Measurements from ENCODE around the gene NTM.
"Not testable (repeated sequence)": the region's sequence is repeated elsewhere in the genome, so short reads cannot be mapped to it uniquely, and the experiment has no call there.

NTM gene

GRCh38 chr11:131465746-131466145 lies 95.3 kb downstream of the NTM start:
- DNase-seq: no peak

DNA sequence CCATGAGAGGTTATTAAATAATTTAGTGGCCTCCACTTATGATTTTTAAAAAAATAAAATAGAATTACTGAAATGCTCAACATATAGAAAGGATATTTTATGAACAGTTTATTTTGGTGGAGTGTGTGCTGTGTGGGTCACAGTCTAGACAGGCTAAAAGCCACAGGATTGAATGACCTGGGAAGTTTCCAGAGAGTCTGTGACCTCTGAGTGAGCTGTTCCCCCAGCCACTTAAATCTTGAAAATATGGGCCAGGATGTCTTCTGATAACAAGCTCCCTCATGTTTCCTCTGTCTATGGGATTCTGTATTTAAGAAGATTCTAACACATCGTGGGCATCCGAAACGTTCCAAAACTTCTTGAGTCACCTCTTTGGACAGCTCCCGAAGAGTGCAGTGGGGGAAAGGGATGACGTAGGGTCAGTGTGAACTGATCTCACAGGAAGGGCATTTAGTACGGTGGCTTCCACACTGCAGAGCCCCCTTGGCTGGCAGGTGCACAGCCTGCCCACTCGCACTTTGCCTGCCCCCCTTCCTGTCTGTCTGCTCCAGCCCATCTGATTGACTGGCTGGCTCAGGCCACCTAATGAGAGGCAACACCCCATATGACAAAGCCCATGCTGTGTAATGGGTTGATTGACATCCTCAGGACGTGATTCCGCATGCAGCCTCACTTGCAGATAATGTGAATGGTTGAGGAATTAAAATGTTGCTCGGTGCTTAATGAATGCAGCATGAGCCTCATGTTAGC lies 97.4 kb downstream of the NTM start:
- DNase-seq: no peak

- no peak for DNase-seq
These were observed 98.2 kb downstream of the NTM start for GRCh38 chr11:131468565-131468964.

DNA sequence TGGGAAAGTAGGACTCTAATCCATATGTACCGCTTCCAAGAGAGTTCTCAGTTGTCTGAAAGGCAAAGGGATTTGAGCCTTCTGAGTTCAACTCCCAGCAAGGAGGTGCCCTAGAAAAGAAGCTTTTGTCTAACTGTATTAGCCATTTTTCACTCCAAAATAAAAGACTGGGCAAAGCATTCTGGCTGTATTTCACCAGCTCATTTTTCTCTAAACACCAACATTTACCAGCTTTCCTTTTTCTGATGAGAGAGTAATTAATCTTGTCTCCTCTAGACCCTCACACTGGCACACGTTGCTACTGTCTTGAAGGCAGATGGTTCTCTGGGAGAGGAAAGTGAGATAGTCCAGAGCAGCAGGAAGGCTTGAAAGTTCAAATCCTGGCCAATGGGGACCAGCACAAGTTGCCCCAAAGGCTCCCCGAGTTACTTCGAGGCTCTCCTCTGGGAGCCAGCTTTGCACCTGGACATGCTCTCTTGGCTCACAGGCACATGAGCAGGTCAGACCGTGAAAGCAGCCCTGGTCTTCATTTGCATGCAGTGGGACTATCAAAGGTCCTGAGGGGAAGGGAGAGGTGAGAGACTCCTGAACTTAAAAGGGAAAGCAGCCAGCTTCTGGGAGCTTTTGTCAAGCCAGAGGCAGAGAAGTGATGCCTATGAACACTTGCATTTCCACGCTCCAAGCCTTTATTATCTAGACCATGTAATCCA lies 100.0 kb downstream of the NTM start:
- no peak for DNase-seq

- DNase-seq: no peak
These were observed 101.6 kb downstream of the NTM start for GRCh38 chr11:131471976-131472375.

- DNase-seq: no peak
These were observed 104.5 kb downstream of the NTM start for GRCh38 chr11:131474947-131475346.

GRCh38 chr11:131476266-131476665 lies 105.9 kb downstream of the NTM start:
- no peak for DNase-seq

DNA sequence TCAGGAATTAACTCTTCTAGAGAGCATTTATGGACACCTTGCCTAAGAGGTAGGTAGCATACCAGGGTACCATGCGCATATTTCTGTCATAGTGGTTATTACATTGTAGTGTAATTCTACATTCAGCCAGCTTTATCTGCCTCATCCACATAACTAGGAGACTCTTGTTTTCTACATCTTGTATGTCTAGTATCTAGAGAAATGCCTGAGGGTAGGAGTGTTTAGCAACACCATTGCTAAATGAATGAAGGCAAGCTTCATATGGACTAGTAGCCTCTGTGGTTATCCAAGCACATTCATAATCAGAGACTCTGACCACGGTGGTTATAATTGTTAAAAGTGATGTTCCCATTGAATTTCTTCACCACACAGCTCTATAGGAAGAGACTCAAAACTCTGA lies 107.9 kb downstream of the NTM start:
- DNase-seq: no peak

DNA sequence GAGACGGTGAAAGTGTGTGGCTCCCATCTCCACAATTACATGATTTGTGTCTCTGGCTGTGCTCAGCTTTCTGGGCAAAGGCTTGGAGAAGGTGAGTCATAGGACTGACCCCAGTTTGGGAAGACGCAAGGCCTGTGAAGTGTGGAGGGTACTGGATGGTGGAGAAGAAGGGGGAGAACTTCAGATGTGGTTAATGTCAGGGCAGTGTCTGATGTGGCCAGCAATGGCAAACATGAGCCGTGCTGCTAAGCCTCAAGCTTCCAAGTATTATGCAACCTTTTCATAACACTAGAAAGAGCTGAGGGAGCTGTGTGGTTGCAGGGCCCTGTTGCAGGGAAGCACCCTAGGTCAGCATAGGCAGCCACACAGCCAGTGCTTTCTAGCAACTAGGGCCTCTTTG lies 110.9 kb downstream of the NTM start:
- no peak for DNase-seq

DNA sequence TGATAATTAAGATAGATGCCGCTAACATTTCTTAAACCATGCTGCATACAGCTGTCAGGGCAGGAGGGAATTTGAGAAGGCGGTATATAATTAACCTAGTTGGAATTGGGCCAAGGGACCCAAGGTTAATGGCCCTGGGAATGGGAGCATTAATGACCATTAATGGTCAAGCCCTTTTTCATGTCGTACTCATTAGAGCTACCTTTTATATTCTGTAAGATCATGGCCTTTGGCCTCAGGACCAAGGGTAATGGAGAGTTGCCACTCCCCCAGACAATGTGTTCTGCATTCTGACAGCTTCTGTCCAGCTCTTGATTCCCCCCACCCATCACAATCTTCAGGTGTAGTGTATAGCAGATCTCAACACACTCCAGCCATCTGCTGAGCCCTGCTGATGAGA lies 111.6 kb downstream of the NTM start:
- no peak for DNase-seq

DNA sequence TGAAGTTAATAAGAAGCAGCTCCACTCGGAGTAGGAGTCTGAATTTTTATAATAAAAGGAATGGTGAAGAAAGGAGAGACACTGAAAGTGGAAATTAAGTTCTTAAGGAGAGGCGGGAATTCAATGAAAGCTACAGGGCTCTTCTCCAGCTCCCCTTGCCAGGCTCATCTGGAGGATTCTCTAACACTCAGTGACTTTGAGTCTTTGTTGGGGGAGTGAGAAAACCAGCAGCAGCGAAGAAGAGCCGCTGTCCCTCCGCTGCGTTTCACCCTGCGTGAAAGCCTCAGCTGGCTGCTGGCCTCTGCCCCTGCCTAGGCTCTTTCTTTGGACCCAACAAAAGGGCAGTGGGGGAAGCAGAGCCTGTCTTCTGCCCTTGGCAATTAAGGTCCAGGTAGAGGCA lies 113.0 kb downstream of the NTM start:
- DNase-seq: no peak

GRCh38 chr11:131483877-131484276 lies 113.5 kb downstream of the NTM start:
- no peak for DNase-seq

GRCh38 chr11:131486100-131486499 lies 115.7 kb downstream of the NTM start:
- DNase-seq: no peak

DNA sequence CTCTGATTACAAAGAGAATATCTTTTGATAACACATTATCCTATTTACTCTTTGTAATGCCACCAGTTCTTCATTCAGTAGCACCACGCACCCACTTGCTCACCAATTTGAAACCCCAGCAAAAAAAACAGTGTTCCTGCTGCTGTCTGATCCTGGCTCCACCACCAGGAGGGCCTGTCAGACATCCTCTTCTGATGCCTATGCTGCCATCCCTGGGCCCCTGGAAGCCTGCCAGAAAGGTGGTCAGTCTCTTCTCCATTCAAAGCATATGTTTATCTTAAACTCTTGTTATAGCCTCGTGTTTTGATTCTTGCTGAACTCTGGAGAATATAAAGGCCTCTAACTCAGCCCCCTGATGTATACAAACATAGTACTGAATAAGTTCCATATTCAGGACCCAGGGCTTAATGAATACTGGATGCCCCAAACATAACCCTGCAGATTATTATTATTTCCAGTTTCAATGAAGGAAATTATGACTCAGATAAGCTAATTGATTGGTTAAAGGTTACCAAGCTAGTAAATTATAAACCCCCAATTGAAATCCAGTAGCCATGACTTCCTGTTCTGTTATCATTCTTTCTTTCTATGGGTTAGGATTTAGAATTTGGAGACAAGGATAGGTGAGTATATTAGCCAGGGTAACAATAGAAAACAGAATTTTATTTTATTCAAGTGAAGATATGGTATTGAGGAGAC lies 116.7 kb downstream of the NTM start:
- no peak for DNase-seq

DNA sequence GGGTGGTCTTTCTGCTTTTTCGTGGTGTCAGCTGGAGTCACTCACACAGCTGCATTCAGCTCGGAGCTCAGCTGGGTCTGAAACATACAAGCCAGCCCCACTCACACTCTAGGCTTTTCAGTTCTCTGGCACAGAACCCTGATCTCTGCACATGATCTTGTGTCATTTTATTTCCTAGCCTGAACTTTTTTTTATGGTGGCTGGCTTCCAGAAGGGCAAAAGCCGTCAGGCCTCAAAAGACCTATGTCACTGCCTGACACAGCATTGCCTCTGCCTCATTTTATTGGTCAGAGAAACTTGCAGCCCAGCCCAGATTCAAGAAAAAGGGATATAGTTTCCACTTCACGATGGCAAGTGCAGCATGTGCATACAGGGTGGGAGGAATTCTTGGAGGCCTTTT lies 117.8 kb downstream of the NTM start:
- no peak for DNase-seq

DNA sequence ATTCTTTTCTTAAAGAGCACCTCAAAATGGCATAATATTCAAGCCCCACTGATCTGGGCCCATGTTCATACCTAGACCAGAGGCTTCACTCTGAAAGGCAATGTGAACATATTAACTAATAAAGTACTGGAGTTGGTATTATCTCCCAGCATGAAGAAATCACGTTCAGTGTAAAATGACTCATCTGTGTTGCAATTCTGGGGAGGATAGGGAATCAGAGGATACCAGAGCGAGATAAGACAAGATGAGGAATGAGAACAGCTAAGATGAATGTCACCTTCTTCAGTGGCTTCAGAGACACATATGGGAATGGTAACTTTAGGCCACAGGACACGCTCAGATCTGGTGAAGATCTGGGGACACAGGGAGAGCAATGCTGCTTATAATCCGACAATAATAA lies 121.1 kb downstream of the NTM start:
- no peak for DNase-seq

GRCh38 chr11:131495423-131495822 lies 125.0 kb downstream of the NTM start:
- peak; percentile 74 for DNase-seq

- DNase-seq: not testable (repeated sequence)
These were observed 127.3 kb downstream of the NTM start for GRCh38 chr11:131497686-131498085.

DNA sequence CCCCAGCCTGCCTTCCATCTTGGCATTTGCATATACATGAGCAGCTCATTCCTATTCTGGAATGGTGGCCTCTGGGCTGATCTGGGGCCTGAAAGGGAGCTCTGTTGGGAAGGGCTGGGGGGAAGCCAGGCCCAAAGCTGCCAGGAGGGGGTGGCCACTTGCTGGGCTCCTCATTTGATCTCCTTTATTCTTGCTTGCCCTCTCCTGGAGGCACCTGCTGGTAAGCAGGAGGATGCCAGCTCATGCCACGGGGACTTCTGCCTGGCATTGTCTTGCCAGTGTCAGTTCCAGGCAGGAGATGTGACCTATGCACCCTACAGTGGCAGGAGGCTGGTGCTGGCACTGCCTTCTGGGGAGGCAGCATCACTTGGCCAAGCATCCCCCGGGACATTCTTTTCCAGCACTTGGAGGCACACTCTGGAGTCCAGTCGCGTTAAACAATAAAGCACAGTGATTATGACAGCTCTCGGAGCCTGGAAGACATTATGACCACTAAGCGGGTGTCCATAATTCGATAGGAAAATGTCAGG lies 128.3 kb downstream of the NTM start:
- no peak for DNase-seq

DNA sequence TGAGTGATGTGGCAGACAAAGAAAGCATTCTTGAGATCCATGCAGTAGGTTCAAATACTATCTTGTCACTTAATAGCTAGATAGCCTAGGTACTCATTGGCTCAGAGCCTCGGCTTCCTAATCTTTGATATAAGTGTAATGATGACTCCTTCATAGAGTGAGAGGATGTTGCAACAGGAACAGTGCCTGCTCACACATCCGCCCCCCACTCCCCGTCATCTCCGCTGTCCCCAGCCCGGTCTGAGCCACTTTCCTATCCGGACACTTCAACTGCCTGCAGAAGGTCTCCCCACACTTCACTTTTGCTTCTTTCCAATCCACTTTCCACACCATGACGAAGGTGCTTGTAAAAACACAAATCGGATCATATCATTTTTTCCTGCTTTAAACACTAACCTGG lies 128.8 kb downstream of the NTM start:
- DNase-seq: no peak

DNA sequence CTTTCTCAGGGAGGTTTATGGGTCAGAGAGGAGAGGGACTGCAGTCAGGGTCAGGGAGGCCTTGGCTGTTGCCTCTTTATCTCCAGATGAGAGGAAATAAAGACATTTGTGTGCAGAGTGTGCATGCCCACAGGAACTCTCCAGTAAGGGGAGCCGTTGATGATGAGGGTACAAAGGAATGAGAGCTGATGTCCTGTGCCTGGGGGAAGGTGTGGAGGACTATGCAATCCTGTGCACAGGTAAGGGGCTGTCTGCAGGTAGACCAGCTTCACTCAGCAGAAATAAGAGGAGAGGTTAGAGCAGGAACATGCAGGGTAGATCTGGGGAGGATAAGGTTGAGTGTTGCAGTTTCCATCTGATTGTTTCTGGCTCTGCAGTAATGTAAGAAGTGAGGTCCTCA lies 132.6 kb downstream of the NTM start:
- no peak for DNase-seq

GRCh38 chr11:131504199-131504949 lies 134.0 kb downstream of the NTM start:
- DNase-seq: peak; percentile 50

DNA sequence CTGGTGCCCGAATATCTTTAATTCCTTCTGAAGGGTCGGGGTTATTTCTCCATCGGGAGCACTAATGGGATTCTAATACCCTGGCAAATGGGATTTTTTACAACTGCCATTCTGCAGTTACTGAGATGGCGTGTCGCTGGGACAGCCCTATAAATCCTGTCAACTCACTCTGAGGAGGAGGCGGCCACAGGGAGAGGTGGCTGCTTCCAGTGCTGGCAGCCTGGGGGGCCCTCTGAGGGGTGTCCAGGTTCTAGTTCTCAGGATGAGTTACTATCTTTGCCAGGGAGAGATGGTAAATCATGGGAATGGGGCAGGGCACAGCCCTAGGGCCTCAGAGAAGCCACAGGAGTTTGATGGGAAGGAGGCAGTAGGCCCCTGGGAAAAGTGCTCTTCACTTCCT lies 135.9 kb downstream of the NTM start:
- no peak for DNase-seq

Measured in left hindlimb (tissue), 1 donor.